ENCODE data around the gene ACTN4.

ACTN4 gene

GRCh38 chr19:38723606-38723965 is 76.1 kb downstream of the ACTN4 start:
- H3K27ac ChIP-seq (ENCODE audit: low read depth, low read length) = no peak overlapping the region
- no peak overlapping the region for H3K4me3 ChIP-seq (ENCODE audit: low read depth, low read length)
- no peak overlapping the region for H3K9ac ChIP-seq (ENCODE audit: low read depth, low read length)
- no peaks in the 10 kb centered on the region for H3K9me3 ChIP-seq (ENCODE audit: control insufficient read depth, insufficient read depth, low read length)
- no peaks in the 10 kb centered on the region for H3K27me3 ChIP-seq (ENCODE audit: control insufficient read depth, insufficient read depth, low read length)
- no peaks in the 10 kb centered on the region for H3K4me1 ChIP-seq (ENCODE audit: control insufficient read depth, insufficient read depth, low read length)
- peaks cover 97% of the 10 kb centered on the region for H3K36me3 ChIP-seq (ENCODE audit: control insufficient read depth, insufficient read depth, low read length)

- H3K27ac ChIP-seq (ENCODE audit: low read depth, low read length) = no peak overlapping the region
These were observed 76.8 kb downstream of the ACTN4 start for GRCh38 chr19:38723990-38724854.

GRCh38 chr19:38725469-38726283 is 78.2 kb downstream of the ACTN4 start:
- H3K9me3 ChIP-seq (ENCODE audit: control insufficient read depth, insufficient read depth, low read length) = no peaks in the 10 kb centered on the region
- no peaks in the 10 kb centered on the region for H3K27me3 ChIP-seq (ENCODE audit: control insufficient read depth, insufficient read depth, low read length)
- H3K4me1 ChIP-seq (ENCODE audit: control insufficient read depth, insufficient read depth, low read length) = no peaks in the 10 kb centered on the region
- no peak overlapping the region for H3K4me3 ChIP-seq (ENCODE audit: low read depth, low read length)
- no peak overlapping the region for H3K9ac ChIP-seq (ENCODE audit: low read depth, low read length)
- H3K36me3 ChIP-seq (ENCODE audit: control insufficient read depth, insufficient read depth, low read length) = peaks cover 90% of the 10 kb centered on the region
- H3K27ac ChIP-seq (ENCODE audit: low read depth, low read length) = no peak overlapping the region

More at GRCh38 chr19:38723990-38724854, 76.8 kb downstream of the ACTN4 start:
- Histone ChIP-seq H3K27me3 (ENCODE audit: control insufficient read depth, insufficient read depth, low read length) (no peaks in the 10 kb centered on the region), H3K9ac (ENCODE audit: low read depth, low read length) (no peak overlapping the region), H3K4me1 (ENCODE audit: control insufficient read depth, insufficient read depth, low read length) (no peaks in the 10 kb centered on the region), H3K36me3 (ENCODE audit: control insufficient read depth, insufficient read depth, low read length) (peaks cover 97% of the 10 kb centered on the region), H3K9me3 (ENCODE audit: control insufficient read depth, insufficient read depth, low read length) (no peaks in the 10 kb centered on the region), H3K4me3 (ENCODE audit: low read depth, low read length) (no peak overlapping the region)

GRCh38 chr19:38726284-38726673 is 78.8 kb downstream of the ACTN4 start:
- Histone ChIP-seq H3K4me1 (ENCODE audit: control insufficient read depth, insufficient read depth, low read length) (no peaks in the 10 kb centered on the region), H3K36me3 (ENCODE audit: control insufficient read depth, insufficient read depth, low read length) (peaks cover 90% of the 10 kb centered on the region)

GRCh38 chr19:38726761-38727301 is 79.4 kb downstream of the ACTN4 start:
- Histone ChIP-seq H3K4me3 (ENCODE audit: low read depth, low read length) (no peak overlapping the region), H3K36me3 (ENCODE audit: control insufficient read depth, insufficient read depth, low read length) (peaks cover 90% of the 10 kb centered on the region), H3K9me3 (ENCODE audit: control insufficient read depth, insufficient read depth, low read length) (no peaks in the 10 kb centered on the region), H3K9ac (ENCODE audit: low read depth, low read length) (no peak overlapping the region), H3K4me1 (ENCODE audit: control insufficient read depth, insufficient read depth, low read length) (no peaks in the 10 kb centered on the region), H3K27ac (ENCODE audit: low read depth, low read length) (no peak overlapping the region), H3K27me3 (ENCODE audit: control insufficient read depth, insufficient read depth, low read length) (no peaks in the 10 kb centered on the region)

More at GRCh38 chr19:38726284-38726673, 78.8 kb downstream of the ACTN4 start:
- no peaks in the 10 kb centered on the region for H3K9me3 ChIP-seq (ENCODE audit: control insufficient read depth, insufficient read depth, low read length)
- H3K27me3 ChIP-seq (ENCODE audit: control insufficient read depth, insufficient read depth, low read length) = no peaks in the 10 kb centered on the region
- H3K27ac ChIP-seq (ENCODE audit: low read depth, low read length) = no peak overlapping the region
- no peak overlapping the region for H3K4me3 ChIP-seq (ENCODE audit: low read depth, low read length)
- H3K9ac ChIP-seq (ENCODE audit: low read depth, low read length) = no peak overlapping the region

- no peaks in the 10 kb centered on the region for H3K9me3 ChIP-seq (ENCODE audit: control insufficient read depth, insufficient read depth, low read length)
- H3K27me3 ChIP-seq (ENCODE audit: control insufficient read depth, insufficient read depth, low read length) = no peaks in the 10 kb centered on the region
- H3K4me1 ChIP-seq (ENCODE audit: control insufficient read depth, insufficient read depth, low read length) = no peaks in the 10 kb centered on the region
- peaks cover 86% of the 10 kb centered on the region for H3K36me3 ChIP-seq (ENCODE audit: control insufficient read depth, insufficient read depth, low read length)
- H3K27ac ChIP-seq (ENCODE audit: low read depth, low read length) = no peak overlapping the region
- H3K9ac ChIP-seq (ENCODE audit: low read depth, low read length) = no peak overlapping the region
- no peak overlapping the region for H3K4me3 ChIP-seq (ENCODE audit: low read depth, low read length)
These were observed 79.9 kb downstream of the ACTN4 start for GRCh38 chr19:38727306-38727867.

GRCh38 chr19:38727868-38728660 is 80.6 kb downstream of the ACTN4 start:
- Histone ChIP-seq H3K27me3 (ENCODE audit: control insufficient read depth, insufficient read depth, low read length) (no peaks in the 10 kb centered on the region), H3K4me3 (ENCODE audit: low read depth, low read length) (no peak overlapping the region), H3K27ac (ENCODE audit: low read depth, low read length) (no peak overlapping the region), H3K4me1 (ENCODE audit: control insufficient read depth, insufficient read depth, low read length) (no peaks in the 10 kb centered on the region), H3K9me3 (ENCODE audit: control insufficient read depth, insufficient read depth, low read length) (no peaks in the 10 kb centered on the region), H3K36me3 (ENCODE audit: control insufficient read depth, insufficient read depth, low read length) (peaks cover 80% of the 10 kb centered on the region), H3K9ac (ENCODE audit: low read depth, low read length) (no peak overlapping the region)

GRCh38 chr19:38728752-38729541 is 81.5 kb downstream of the ACTN4 start:
- no peaks in the 10 kb centered on the region for H3K27me3 ChIP-seq (ENCODE audit: control insufficient read depth, insufficient read depth, low read length)
- H3K9me3 ChIP-seq (ENCODE audit: control insufficient read depth, insufficient read depth, low read length) = no peaks in the 10 kb centered on the region
- H3K4me1 ChIP-seq (ENCODE audit: control insufficient read depth, insufficient read depth, low read length) = no peaks in the 10 kb centered on the region
- H3K9ac ChIP-seq (ENCODE audit: low read depth, low read length) = no peak overlapping the region
- H3K4me3 ChIP-seq (ENCODE audit: low read depth, low read length) = no peak overlapping the region
- H3K27ac ChIP-seq (ENCODE audit: low read depth, low read length) = no peak overlapping the region
- peaks cover 71% of the 10 kb centered on the region for H3K36me3 ChIP-seq (ENCODE audit: control insufficient read depth, insufficient read depth, low read length)

GRCh38 chr19:38729653-38730469 is 82.4 kb downstream of the ACTN4 start:
- Histone ChIP-seq H3K9ac (ENCODE audit: low read depth, low read length) (no peak overlapping the region), H3K27me3 (ENCODE audit: control insufficient read depth, insufficient read depth, low read length) (no peaks in the 10 kb centered on the region), H3K4me3 (ENCODE audit: low read depth, low read length) (no peak overlapping the region), H3K27ac (ENCODE audit: low read depth, low read length) (no peak overlapping the region), H3K4me1 (ENCODE audit: control insufficient read depth, insufficient read depth, low read length) (peaks cover 8% of the 10 kb centered on the region), H3K9me3 (ENCODE audit: control insufficient read depth, insufficient read depth, low read length) (no peaks in the 10 kb centered on the region), H3K36me3 (ENCODE audit: control insufficient read depth, insufficient read depth, low read length) (peaks cover 62% of the 10 kb centered on the region)
